ENCODE data around the gene VEPH1.

Gene VEPH1

DNA sequence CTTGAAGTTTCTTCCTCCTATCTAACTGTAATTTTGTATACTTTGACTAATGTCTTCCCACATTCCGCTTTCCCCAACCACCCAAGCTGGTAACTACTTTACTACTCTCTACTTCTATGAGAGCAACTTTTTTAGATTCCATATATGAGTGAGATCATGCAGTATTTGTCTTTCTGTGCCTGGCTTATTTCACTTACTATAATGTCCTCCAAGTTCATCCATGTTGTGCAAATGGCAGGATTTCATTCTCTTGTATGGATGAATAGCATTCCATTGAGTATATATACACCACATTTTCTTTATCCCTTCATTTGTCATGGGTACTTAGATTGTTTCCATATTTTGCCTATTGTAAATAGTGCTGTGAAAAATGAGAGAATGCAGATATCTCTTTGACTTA, 264.8 kb downstream of the VEPH1 start:
- H3K4me3 ChIP-seq (ENCODE audit: low read depth, low read length) = no peak overlapping the region
- TF ChIP-seq, protein P1, sequence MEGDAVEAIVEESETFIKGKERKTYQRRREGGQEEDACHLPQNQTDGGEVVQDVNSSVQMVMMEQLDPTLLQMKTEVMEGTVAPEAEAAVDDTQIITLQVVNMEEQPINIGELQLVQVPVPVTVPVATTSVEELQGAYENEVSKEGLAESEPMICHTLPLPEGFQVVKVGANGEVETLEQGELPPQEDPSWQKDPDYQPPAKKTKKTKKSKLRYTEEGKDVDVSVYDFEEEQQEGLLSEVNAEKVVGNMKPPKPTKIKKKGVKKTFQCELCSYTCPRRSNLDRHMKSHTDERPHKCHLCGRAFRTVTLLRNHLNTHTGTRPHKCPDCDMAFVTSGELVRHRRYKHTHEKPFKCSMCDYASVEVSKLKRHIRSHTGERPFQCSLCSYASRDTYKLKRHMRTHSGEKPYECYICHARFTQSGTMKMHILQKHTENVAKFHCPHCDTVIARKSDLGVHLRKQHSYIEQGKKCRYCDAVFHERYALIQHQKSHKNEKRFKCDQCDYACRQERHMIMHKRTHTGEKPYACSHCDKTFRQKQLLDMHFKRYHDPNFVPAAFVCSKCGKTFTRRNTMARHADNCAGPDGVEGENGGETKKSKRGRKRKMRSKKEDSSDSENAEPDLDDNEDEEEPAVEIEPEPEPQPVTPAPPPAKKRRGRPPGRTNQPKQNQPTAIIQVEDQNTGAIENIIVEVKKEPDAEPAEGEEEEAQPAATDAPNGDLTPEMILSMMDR (IDR thresholded peaks at IDR 0.05; ENCODE audit: low read depth, low read length, missing control alignments) = no peak
- DNase-seq (ENCODE audit: low read depth) = no peak
- in situ Hi-C loops (cut with HindIII; ENCODE audit: low sequenced_read_pairs) = no loop called here

DNA sequence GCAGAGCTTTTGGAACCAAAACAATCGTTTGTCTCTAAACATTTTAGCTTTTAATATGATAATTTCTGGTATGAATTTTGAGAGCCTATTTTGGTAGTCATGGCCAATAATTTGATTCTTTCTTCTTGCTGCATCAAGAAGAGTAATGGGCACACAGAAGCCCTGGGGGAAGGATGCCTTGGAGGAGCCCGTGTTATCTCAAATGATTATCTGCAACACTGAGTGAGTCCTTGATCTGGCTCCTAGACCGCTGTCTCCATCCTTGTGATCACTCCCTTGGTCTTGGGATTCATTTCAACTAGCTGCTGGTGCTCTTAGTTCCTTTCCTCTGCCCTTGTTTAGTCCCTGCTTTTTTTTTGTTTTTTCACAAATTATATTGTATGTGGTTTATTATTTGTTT, 265.3 kb downstream of the VEPH1 start:
- DNase-seq (ENCODE audit: low read depth) = no peak
- no peak overlapping the region for H3K4me3 ChIP-seq (ENCODE audit: low read depth, low read length)
- in situ Hi-C loops (cut with HindIII; ENCODE audit: low sequenced_read_pairs) = no loop called here
- TF ChIP-seq, protein P1 (IDR thresholded peaks at IDR 0.05; ENCODE audit: low read depth, low read length, missing control alignments) = no peak

- DNase-seq (ENCODE audit: low read depth) = no peak
- in situ Hi-C loops (cut with HindIII; ENCODE audit: low sequenced_read_pairs) = no loop called here
- no peak overlapping the region for H3K4me3 ChIP-seq (ENCODE audit: low read depth, low read length)
- TF ChIP-seq, protein P1 (IDR thresholded peaks at IDR 0.05; ENCODE audit: low read depth, low read length, missing control alignments) = no peak
These were observed 267.9 kb downstream of the VEPH1 start for GRCh38 chr3:157235291-157235690.

- no peak for DNase-seq (ENCODE audit: low read depth)
- in situ Hi-C loops (cut with HindIII; ENCODE audit: low sequenced_read_pairs) = no loop called here
- no peak overlapping the region for H3K4me3 ChIP-seq (ENCODE audit: low read depth, low read length)
- TF ChIP-seq, protein P1 (IDR thresholded peaks at IDR 0.05; ENCODE audit: low read depth, low read length, missing control alignments) = no peak
These were observed 269.3 kb downstream of the VEPH1 start for GRCh38 chr3:157233923-157234322.

GRCh38 chr3:157232141-157232540, 271.1 kb downstream of the VEPH1 start:
- DNase-seq (ENCODE audit: low read depth) = no peak
- in situ Hi-C loops (cut with HindIII; ENCODE audit: low sequenced_read_pairs) = no loop called here
- TF ChIP-seq, protein P1 (IDR thresholded peaks at IDR 0.05; ENCODE audit: low read depth, low read length, missing control alignments) = no peak
- H3K4me3 ChIP-seq (ENCODE audit: low read depth, low read length) = no peak overlapping the region

GRCh38 chr3:157231071-157231470, 272.1 kb downstream of the VEPH1 start:
- in situ Hi-C loops (cut with HindIII; ENCODE audit: low sequenced_read_pairs) = no loop called here
- TF ChIP-seq, protein P1 (IDR thresholded peaks at IDR 0.05; ENCODE audit: low read depth, low read length, missing control alignments) = no peak
- DNase-seq (ENCODE audit: low read depth) = peak; percentile 15
- no peak overlapping the region for H3K4me3 ChIP-seq (ENCODE audit: low read depth, low read length)
